Keratinocyte (primary cell): ENCODE measurements around the gene ITCH. TPM values are rescaled to one million over a fixed set of nuclear protein-coding genes. Genes with fewer than 3 reads are reported as not detected.

Experiments
- DNase-seq: peaks from one replicate; pipeline ENCODE4 v3.0.0-alpha.2; 2011; ENCODE audit warnings: low read depth, missing footprints, low spot score
- FAIRE-seq: peaks from 2 replicates; lab custom pipeline; 2011; peaks lifted over from hg19 to GRCh38; lab: Jason Lieb, UNC
- H2AFZ ChIP-seq: 2 replicates; pipeline ENCODE4 v1.6.0; 2012; ENCODE audit warnings: low read length, control low read depth, inconsistent platforms; ENCODE audit not compliant: control insufficient read depth
- H3K27ac ChIP-seq: 2 replicates; pipeline ENCODE4 v1.5.1; 2011; ENCODE audit warnings: low read length; ENCODE audit not compliant: control insufficient read depth, insufficient read depth
- H3K27me3 ChIP-seq: 3 replicates; pipeline ENCODE4 v1.6.0; 2011; ENCODE audit warnings: low read length; ENCODE audit not compliant: control insufficient read depth, insufficient read depth; ENCODE audit errors: extremely low read depth
- H3K36me3 ChIP-seq, 2 experiments: 2 replicates in 1 of 2; 3 replicates in 1 of 2; pipeline ENCODE4 v1.5.1; 2011; ENCODE audit warnings: low read length in 2 of 2, mild to moderate bottlenecking in 1 of 2; ENCODE audit not compliant: control insufficient read depth in 2 of 2, insufficient read depth in 2 of 2; ENCODE audit errors: extremely low read depth in 1 of 2
- H3K4me1 ChIP-seq: 3 replicates; pipeline ENCODE4 v1.5.1; 2011; ENCODE audit warnings: low read length; ENCODE audit not compliant: control insufficient read depth, insufficient read depth; ENCODE audit errors: extremely low read depth
- H3K4me2 ChIP-seq: 3 replicates; pipeline ENCODE4 v1.6.0; 2011; ENCODE audit warnings: low read depth, low read length; ENCODE audit not compliant: control insufficient read depth, insufficient read depth; ENCODE audit errors: extremely low read depth
- H3K4me3 ChIP-seq, 3 experiments: fragments of 200-600 bp in 1 of 3; sonication (generic) in 1 of 3; 2 replicates in 2 of 3; 3 replicates in 1 of 3; pipeline ENCODE4 v1.5.1; 2011 to 2016; ENCODE audit warnings: low read length in 3 of 3, mild to moderate bottlenecking in 3 of 3, control low read depth in 2 of 3, inconsistent platforms in 1 of 3, low read depth in 1 of 3, mixed read lengths in 1 of 3, mixed run types in 1 of 3, moderate library complexity in 1 of 3; ENCODE audit not compliant: control insufficient read depth in 2 of 3, insufficient read depth in 2 of 3; ENCODE audit errors: extremely low read depth in 1 of 3
- H3K79me2 ChIP-seq: 2 replicates; pipeline ENCODE4 v1.6.0; 2012; ENCODE audit warnings: low read length; ENCODE audit not compliant: control insufficient read depth, insufficient read depth
- H3K9ac ChIP-seq: 3 replicates; pipeline ENCODE4 v1.6.0; 2011; ENCODE audit warnings: low read length; ENCODE audit not compliant: control insufficient read depth, insufficient read depth; ENCODE audit errors: extremely low read depth
- H3K9me1 ChIP-seq: 3 replicates; pipeline ENCODE4 v1.6.0; 2011; ENCODE audit warnings: low read length; ENCODE audit not compliant: control insufficient read depth, insufficient read depth; ENCODE audit errors: extremely low read depth
- H3K9me3 ChIP-seq: 2 replicates; pipeline ENCODE4 v1.5.1; 2012; ENCODE audit warnings: low read depth, low read length; ENCODE audit not compliant: control insufficient read depth
- H4K20me1 ChIP-seq: 3 replicates; pipeline ENCODE4 v1.6.0; 2011; ENCODE audit warnings: low read length; ENCODE audit not compliant: control insufficient read depth, insufficient read depth; ENCODE audit errors: extremely low read depth
- CTCF ChIP-seq, 3 experiments: IDR thresholded peaks in 1 of 3; conservative IDR thresholded peaks in 1 of 3; optimal IDR thresholded peaks in 1 of 3; 2 replicates in 2 of 3; 3 replicates in 1 of 3; pipeline versions ENCODE3 to v1.5.1; 2011; ENCODE audit warnings: low read length in 3 of 3, mild to moderate bottlenecking in 3 of 3, moderate library complexity in 2 of 3, control low read depth in 1 of 3, inconsistent platforms in 1 of 3; ENCODE audit not compliant: insufficient read depth in 2 of 3; ENCODE audit errors: extremely low read depth in 1 of 3
- EZH2 ChIP-seq: IDR thresholded peaks from one replicate; pipeline ENCODE4 v1.6.1; 2012; ENCODE audit warnings: inconsistent platforms, mild to moderate bottlenecking, low read length, moderate library complexity
- dilution Hi-C: fragments of 300-500 bp; cut with MboI; formaldehyde crosslinking; loops from one replicate; pipeline ENCODE4 v1.7.0; 2020; ENCODE audit warnings: low sequenced_read_pairs; ENCODE audit not compliant: extremely low pct_ligation_motif_present
- polyA plus RNA-seq, 5 experiments: library from polyadenylated mRNA; depleted of rRNA in 3 of 5; stranded (reverse) in 3 of 5; stranded (forward) in 1 of 5; unstranded in 1 of 5; fragments of >200 nt; gene quantifications; 1 replicate in 1 of 5; 2 replicates in 3 of 5; 3 replicates in 1 of 5; pipeline versions ENCODE4 v1.2.1 to v1.2.3, GENCODE V29; 2011 to 2012; ENCODE audit warnings: missing spikeins in 2 of 5, low read depth in 1 of 5, low replicate concordance in 1 of 5

The ITCH gene
- polyA plus RNA-seq, 1 donor (not counting 4 experiments of a cell fraction or from before 2014, with no cell fraction given): 42.5 TPM

GRCh38 chr20:34531608-34532265, 168.7 kb downstream of the ITCH start:
- DNase-seq (no peak), FAIRE-seq (no peak)
- Histone ChIP-seq H3K36me3 (peaks cover 55 to 84% of the 10 kb centered on the region in 2 experiments), H3K79me2 (peaks cover 17% of the 10 kb centered on the region), H4K20me1 (peaks cover 8% of the 10 kb centered on the region), H3K27me3 (no peaks in the 10 kb centered on the region), H3K9ac (no peak overlapping the region), H3K9me1 (no peaks in the 10 kb centered on the region), H3K4me3 (no peak overlapping the region), H2AFZ (no peak overlapping the region), H3K4me2 (no peak overlapping the region), H3K9me3 (no peaks in the 10 kb centered on the region), H3K27ac (no peak overlapping the region), H3K4me1 (peaks cover 4% of the 10 kb centered on the region)
- TF ChIP-seq EZH2 (no peak), CTCF (optimal IDR thresholded peaks at IDR 0.05 in 1 of 3, IDR thresholded peaks at IDR 0.05 in 1 of 3, conservative IDR thresholded peaks at IDR 0.05 in 1 of 3; ENCODE audit: extremely low read depth in 1 of 3, insufficient read depth in 2 of 3, low read length in 3 of 3) (no peak)
- dilution Hi-C loops: no loop called here

- peaks cover 56 to 84% of the 10 kb centered on the region in 2 experiments for H3K36me3 ChIP-seq
- DNase-seq: no peak
Observed at GRCh38 chr20:34532320-34532719, 169.2 kb downstream of the ITCH start.

More at GRCh38 chr20:34532320-34532719, 169.2 kb downstream of the ITCH start:
- no peak overlapping the region for H3K27ac ChIP-seq
- H2AFZ ChIP-seq: no peak overlapping the region
- no peak overlapping the region for H3K4me3 ChIP-seq
- no peak overlapping the region for H3K9ac ChIP-seq
- no peaks in the 10 kb centered on the region for H3K9me1 ChIP-seq
- H4K20me1 ChIP-seq: peaks cover 12% of the 10 kb centered on the region
- H3K27me3 ChIP-seq: no peaks in the 10 kb centered on the region
- H3K9me3 ChIP-seq: no peaks in the 10 kb centered on the region
- no peak overlapping the region for H3K4me2 ChIP-seq
- no peak for FAIRE-seq
- TF ChIP-seq CTCF (optimal IDR thresholded peaks at IDR 0.05 in 1 of 3, IDR thresholded peaks at IDR 0.05 in 1 of 3, conservative IDR thresholded peaks at IDR 0.05 in 1 of 3; ENCODE audit: extremely low read depth in 1 of 3, insufficient read depth in 2 of 3, low read length in 3 of 3) (no peak), EZH2 (no peak)
- peaks cover 15% of the 10 kb centered on the region for H3K79me2 ChIP-seq
- no peaks in the 10 kb centered on the region for H3K4me1 ChIP-seq
- dilution Hi-C loops: no loop called here
